Mucosa of gallbladder (tissue), 1 donor: ENCODE measurements around the gene DGKZ. TPM values are rescaled to one million over a fixed set of nuclear protein-coding genes. Genes with fewer than 3 reads are reported as not detected.

Experiments
- DNase-seq: peaks from one replicate; pipeline ENCODE4 v3.0.0-alpha.2; 2020; ENCODE audit warnings: low spot score
- total RNA-seq: library from RNA; stranded (reverse); gene quantifications from one replicate; pipeline ENCODE4 v1.2.1, GENCODE V29; 2021
- donor health status: DM: no; HTN: no; CAD: no.

DGKZ gene
- total RNA-seq, 1 donor from 2014 or later = 83.8 TPM

GRCh38 chr11:46381048-46381818 lies 34.0 kb downstream of the DGKZ start, which contains the start of gene MDK:
Gene MDK (plus strand): TSS chr11:46381669. CDS start chr11:46382058, 389 bp downstream.
- DNase-seq = no peak

- no peak for DNase-seq
Measured at GRCh38 chr11:46381819-46382645, 34.8 kb downstream of the DGKZ start.

GRCh38 chr11:46382646-46383403 lies 35.6 kb downstream of the DGKZ start:
- no peak for DNase-seq

- no peak for DNase-seq
Measured at GRCh38 chr11:46383404-46383758, 36.1 kb downstream of the DGKZ start.

- DNase-seq = no peak
Measured at GRCh38 chr11:46383974-46384701, 36.9 kb downstream of the DGKZ start.

GRCh38 chr11:46385169-46386004 lies 38.1 kb downstream of the DGKZ start:
- no peak for DNase-seq

- DNase-seq = no peak
Measured at GRCh38 chr11:46386005-46386578, 38.8 kb downstream of the DGKZ start.

GRCh38 chr11:46386674-46387073 lies 39.4 kb downstream of the DGKZ start:
- no peak for DNase-seq

- DNase-seq = no peak
Measured at GRCh38 chr11:46387456-46387855, 40.2 kb downstream of the DGKZ start.

- no peak for DNase-seq
Measured at GRCh38 chr11:46387919-46388618, 40.8 kb downstream of the DGKZ start.

GRCh38 chr11:46388619-46389449 lies 41.6 kb downstream of the DGKZ start:
- DNase-seq = no peak

GRCh38 chr11:46389450-46390330 lies 42.4 kb downstream of the DGKZ start:
- peak; percentile 58 for DNase-seq

GRCh38 chr11:46390331-46391171 lies 43.3 kb downstream of the DGKZ start:
- DNase-seq = no peak

GRCh38 chr11:46391186-46391577 lies 43.9 kb downstream of the DGKZ start:
- no peak for DNase-seq

GRCh38 chr11:46391578-46392420 lies 44.5 kb downstream of the DGKZ start, which contains the start of gene CHRM4:
Gene CHRM4 (minus strand): TSS chr11:46391776. CDS start chr11:46386557, 5,219 bp downstream.
- no peak for DNase-seq
